ENCODE measurements around the gene POFUT1. TPM values are rescaled to one million over a fixed set of nuclear protein-coding genes. Genes with fewer than 3 reads are reported as not detected.
"Not testable (repeated sequence)": the region's sequence is repeated elsewhere in the genome, so short reads cannot be mapped to it uniquely, and the experiment has no call there.

Gene POFUT1
- total RNA-seq, 6 experiments from 2014 or later = 64.1 to 83.7 (median 74.6) TPM

DNA sequence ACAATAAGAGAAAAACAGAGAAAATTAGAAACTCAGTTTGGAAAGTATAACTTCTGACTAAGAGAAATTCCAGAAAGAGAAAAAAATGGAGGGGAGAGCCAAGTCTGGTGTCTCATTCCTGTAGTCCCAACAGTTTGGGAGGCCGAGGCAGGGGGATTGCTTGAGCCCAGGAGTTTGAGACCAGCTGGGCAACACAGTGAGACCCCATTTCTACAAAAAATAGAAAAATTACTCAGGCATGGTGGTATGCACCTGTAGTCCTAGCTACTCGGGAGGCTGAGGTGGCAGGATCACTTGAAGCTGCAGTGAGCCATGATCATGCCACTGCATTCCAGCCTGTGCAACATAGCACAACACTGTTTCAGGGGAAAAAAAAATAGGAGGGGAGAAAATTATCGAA, 66.7 kb downstream of the POFUT1 start:
- Mint-ChIP-seq H3K27ac (no peak overlapping the region), H3K4me3 (no peak overlapping the region), H3K9me3 (no peaks in the 10 kb centered on the region), H3K4me1 (ENCODE audit: low read depth) (peaks cover 18% of the 10 kb centered on the region), H3K27me3 (ENCODE audit: insufficient read depth) (peaks cover 29% of the 10 kb centered on the region), H3K36me3 (ENCODE audit: low read depth) (no peaks in the 10 kb centered on the region)
- TF ChIP-seq CTCF (IDR thresholded peaks at IDR 0.05) = no peak
- DNase-seq = no peak

GRCh38 chr20:32275163-32275562, 67.5 kb downstream of the POFUT1 start:
- peaks cover 18% of the 10 kb centered on the region for H3K4me1 Mint-ChIP-seq (ENCODE audit: low read depth)
- not testable (repeated sequence) for H3K9me3 Mint-ChIP-seq; DNase-seq; H3K36me3 Mint-ChIP-seq (ENCODE audit: low read depth); H3K27ac Mint-ChIP-seq; H3K4me3 Mint-ChIP-seq
- H3K27me3 Mint-ChIP-seq (ENCODE audit: insufficient read depth) = peaks cover 22% of the 10 kb centered on the region

DNA sequence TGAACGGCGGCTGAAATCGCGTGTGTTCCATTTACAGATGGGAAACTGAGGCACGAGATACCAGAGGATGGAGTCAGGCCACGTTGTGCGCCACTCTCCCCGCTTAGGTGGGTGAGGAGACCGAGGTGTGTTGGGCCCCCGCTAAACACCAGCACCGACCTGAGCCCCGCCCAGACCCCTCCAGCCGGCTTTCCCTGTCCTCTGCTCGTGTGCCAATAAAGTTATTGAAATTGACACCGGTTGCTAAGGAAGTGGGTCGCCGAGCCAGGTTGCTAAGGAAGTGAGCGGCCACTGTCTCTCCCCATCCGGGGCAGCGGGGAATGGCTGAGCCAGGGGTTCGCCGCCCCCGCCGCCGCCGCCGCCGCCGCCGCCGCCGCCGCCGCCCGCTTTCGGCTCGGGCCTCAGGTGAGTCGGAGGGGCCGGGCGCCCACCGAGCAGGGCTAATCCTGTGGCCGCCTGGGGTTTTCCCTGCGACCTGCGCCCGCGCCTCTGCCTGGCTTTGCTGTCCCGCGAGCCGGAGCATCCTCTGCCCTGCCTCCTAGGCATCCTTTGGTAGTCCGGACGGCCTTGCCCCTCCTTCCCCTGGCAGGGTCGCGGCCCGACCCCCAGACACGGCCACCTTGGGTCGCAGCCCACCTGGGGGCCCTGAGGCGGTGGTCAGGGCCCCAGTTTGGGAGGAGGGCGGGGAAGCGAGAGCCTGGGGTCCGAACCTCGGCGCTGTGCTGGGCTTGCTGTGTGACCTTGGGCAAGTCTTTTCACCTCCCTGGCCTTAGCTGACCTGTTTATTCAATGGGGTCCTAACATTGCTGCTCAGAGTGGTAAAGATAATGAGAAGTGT, 69.9 kb downstream of the POFUT1 start, which contains the start of gene KIF3B:
KIF3B (plus strand) TSS at position 291 of the 838 bp plus-strand sequence. CDS start 32,127 bp downstream, outside the sequence.
- peak; percentile 88 for DNase-seq
- TF ChIP-seq CTCF (IDR thresholded peaks at IDR 0.05) = no peak
- Mint-ChIP-seq H3K9me3 (no peaks in the 10 kb centered on the region), H3K27me3 (ENCODE audit: insufficient read depth) (peaks cover 12% of the 10 kb centered on the region), H3K4me1 (ENCODE audit: low read depth) (peaks cover 18% of the 10 kb centered on the region), H3K4me3 (peak within 1 kb of the TSS; percentile 94), H3K36me3 (ENCODE audit: low read depth) (no peaks in the 10 kb centered on the region), H3K27ac (peak within 1 kb of the TSS; percentile 76)

DNA sequence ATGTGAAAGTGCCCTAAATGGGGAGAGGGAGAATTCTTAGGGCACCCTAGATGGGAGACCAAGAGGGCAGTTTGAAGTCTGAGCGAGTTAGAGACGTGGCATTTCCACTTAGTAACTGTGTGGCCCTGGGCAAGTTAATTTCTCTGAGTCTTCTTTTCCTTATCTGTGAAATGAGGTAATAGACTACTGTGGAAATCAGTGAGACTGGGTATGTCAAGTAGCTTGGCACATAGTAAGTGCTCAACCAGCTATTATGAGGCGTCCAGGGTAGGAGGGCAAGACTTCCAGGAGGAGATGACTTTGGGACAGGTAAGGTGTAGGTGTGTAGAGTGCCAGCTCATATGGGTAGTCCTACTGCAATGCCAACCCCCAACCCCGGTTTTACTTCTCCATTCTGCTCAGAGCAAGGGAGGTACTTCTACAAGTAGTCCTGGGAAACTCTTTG, 70.5 kb downstream of the POFUT1 start:
- peaks cover 6% of the 10 kb centered on the region for H3K27me3 Mint-ChIP-seq (ENCODE audit: insufficient read depth)
- TF ChIP-seq CTCF (IDR thresholded peaks at IDR 0.05) = no peak
- no peaks in the 10 kb centered on the region for H3K36me3 Mint-ChIP-seq (ENCODE audit: low read depth)
- peaks cover 18% of the 10 kb centered on the region for H3K4me1 Mint-ChIP-seq (ENCODE audit: low read depth)
- H3K4me3 Mint-ChIP-seq = peak overlapping the region; percentile 94
- no peaks in the 10 kb centered on the region for H3K9me3 Mint-ChIP-seq
- no peak for DNase-seq
- H3K27ac Mint-ChIP-seq = peak overlapping the region; percentile 76

DNA sequence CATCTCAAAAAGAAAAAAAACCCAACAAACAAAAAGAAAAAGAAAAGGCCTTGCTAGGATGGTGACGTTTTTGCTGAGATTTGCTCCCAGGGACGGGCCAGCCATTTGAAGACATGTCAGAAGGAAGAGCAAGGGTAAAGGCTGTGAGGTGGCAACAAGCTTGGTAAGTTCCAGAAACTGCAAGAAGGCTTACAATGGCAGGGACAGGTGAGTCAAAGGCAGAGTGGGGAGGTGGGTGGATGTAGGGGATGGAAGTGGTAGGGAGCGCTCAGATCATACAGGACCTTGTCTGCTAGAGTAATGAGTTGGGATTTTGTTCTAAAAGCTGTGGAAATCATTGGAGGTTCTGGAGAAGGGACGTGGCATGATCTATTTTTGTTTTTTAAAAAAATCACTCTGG, 74.0 kb downstream of the POFUT1 start:
- Mint-ChIP-seq H3K27me3 (ENCODE audit: insufficient read depth) (no peaks in the 10 kb centered on the region), H3K36me3 (ENCODE audit: low read depth) (no peaks in the 10 kb centered on the region), H3K4me3 (no peak overlapping the region), H3K4me1 (ENCODE audit: low read depth) (peaks cover 35% of the 10 kb centered on the region), H3K27ac (no peak overlapping the region), H3K9me3 (no peaks in the 10 kb centered on the region)
- no peak for DNase-seq
- no peak for TF ChIP-seq CTCF (IDR thresholded peaks at IDR 0.05)

DNA sequence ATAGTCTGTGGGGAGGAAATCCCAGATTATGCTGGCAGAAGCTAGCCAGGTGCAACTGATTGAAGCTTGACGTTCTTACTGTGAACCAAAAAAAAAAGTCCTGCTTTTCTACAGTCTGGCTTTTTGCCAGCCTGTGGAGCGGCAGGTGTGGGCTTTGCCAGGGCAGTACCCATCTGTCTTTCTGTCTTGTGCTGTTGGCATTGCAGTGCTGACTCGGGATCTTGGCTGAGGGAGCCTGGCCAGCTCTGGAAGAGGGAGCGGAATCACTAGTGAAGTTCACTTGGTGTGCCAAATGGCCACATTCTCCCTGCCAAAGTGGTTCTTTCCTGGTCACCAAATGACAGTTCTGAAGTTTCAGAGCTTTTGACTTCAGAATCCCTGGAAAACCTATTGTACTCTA, 74.8 kb downstream of the POFUT1 start:
- H3K36me3 Mint-ChIP-seq (ENCODE audit: low read depth) = no peaks in the 10 kb centered on the region
- TF ChIP-seq CTCF (IDR thresholded peaks at IDR 0.05) = no peak
- H3K4me1 Mint-ChIP-seq (ENCODE audit: low read depth) = peaks cover 30% of the 10 kb centered on the region
- H3K9me3 Mint-ChIP-seq = no peaks in the 10 kb centered on the region
- no peak overlapping the region for H3K27ac Mint-ChIP-seq
- no peak overlapping the region for H3K4me3 Mint-ChIP-seq
- no peaks in the 10 kb centered on the region for H3K27me3 Mint-ChIP-seq (ENCODE audit: insufficient read depth)
- DNase-seq = no peak

Measured in HFFc6 (cell line).